ENCODE results near the gene GPRC5C. TPM values are rescaled to one million over a fixed set of nuclear protein-coding genes. Genes with fewer than 3 reads are reported as not detected.
A peak's percentile ranks its signal among the peaks of the same experiment; 100 is the strongest.

Gene GPRC5C
- total RNA-seq, 1 experiment from 2014 or later, result 15.5 TPM

- H2BK12ac ChIP-seq (ENCODE audit: insufficient read length, low read depth, low read length), result no peak overlapping the region
- no peaks in the 10 kb centered on the region for H4K20me1 ChIP-seq (ENCODE audit: control insufficient read depth, insufficient read depth, insufficient read length)
- no peak overlapping the region for H3K9ac ChIP-seq (ENCODE audit: extremely low read depth, insufficient read length, low read length)
- no peak overlapping the region for H3K14ac ChIP-seq (ENCODE audit: insufficient read depth, low read length)
- no peak overlapping the region for H3K23ac ChIP-seq (ENCODE audit: insufficient read length, low read depth, low read length)
- no peak for DNase-seq
- H4K8ac ChIP-seq (replicated peaks; ENCODE audit: insufficient read length, low read depth, low read length), result no peak overlapping the region
- no peaks in the 10 kb centered on the region for H3K79me2 ChIP-seq (ENCODE audit: insufficient read depth, low read length)
- H3K23me2 ChIP-seq (ENCODE audit: insufficient read length, low read depth, low read length, poor library complexity, severe bottlenecking), result peaks cover 6% of the 10 kb centered on the region
- Mint-ChIP-seq H3K4me1 (peaks cover 17 to 39% of the 10 kb centered on the region in 2 experiments), H3K27ac (no peak overlapping the region), H3K36me3 (ENCODE audit: insufficient read depth in 1 of 3, low read depth in 3 of 3) (peaks cover 4 to 20% (median 6%) of the 10 kb centered on the region in 3 experiments; a peak in 6 of 7 replicates), H3K4me3 (no peak overlapping the region), H3K9me3 (peaks cover 4 to 6% of the 10 kb centered on the region in 2 experiments; a peak in 4 of 5 replicates), H3K27me3 (ENCODE audit: low read depth) (peaks cover 42% of the 10 kb centered on the region)
- H3K27me3 ChIP-seq (ENCODE audit: insufficient read depth, low read length), result peaks cover 3% of the 10 kb centered on the region; the same call in 1 of the 2 replicates
- peak; percentile 95 for TF ChIP-seq CTCF (conservative IDR thresholded peaks at IDR 0.05)
- no peak overlapping the region for H2BK120ac ChIP-seq (ENCODE audit: low read depth, low read length, poor library complexity, severe bottlenecking)
- no peak overlapping the region for H2AK5ac ChIP-seq (ENCODE audit: insufficient read length, low read length)
- no peaks in the 10 kb centered on the region for H3K9me3 ChIP-seq (ENCODE audit: control insufficient read depth, low read depth, low read length)
- H3T11ph ChIP-seq (ENCODE audit: low read length), result no peak overlapping the region
- H2AFZ ChIP-seq (ENCODE audit: low read length), result no peak overlapping the region
- H3K56ac ChIP-seq (ENCODE audit: insufficient read length, low read depth, low read length), result no peak overlapping the region
- H3K79me1 ChIP-seq (ENCODE audit: insufficient read depth, low read depth, low read length, poor library complexity, severe bottlenecking), result no peaks in the 10 kb centered on the region
- H4K91ac ChIP-seq (ENCODE audit: insufficient read length, low read depth, low read length), result no peak overlapping the region
- no peak overlapping the region for H3K18ac ChIP-seq (ENCODE audit: insufficient read length, low read depth, low read length)
- WGBS (ENCODE audit: extremely low coverage, insufficient read length, low lambda C conversion rate), result no CpG with 5 or more reads among the region's 3 CpGs
- no peak overlapping the region for H2BK5ac ChIP-seq (ENCODE audit: insufficient read length, low read length)
- no peak overlapping the region for H3K27ac ChIP-seq (ENCODE audit: insufficient read length, low read depth, low read length)
- peaks cover 2% of the 10 kb centered on the region; the same call in 1 of the 2 replicates for H3K4me1 ChIP-seq (ENCODE audit: insufficient read depth, low read length)
- H2BK20ac ChIP-seq (ENCODE audit: low read depth, low read length, poor library complexity, severe bottlenecking), result no peak overlapping the region
- no peak overlapping the region for H4K5ac ChIP-seq (ENCODE audit: insufficient read length, low read depth, low read length)
- H2BK15ac ChIP-seq (ENCODE audit: low read depth, low read length), result no peak overlapping the region
- H3K4me2 ChIP-seq (ENCODE audit: insufficient read depth, insufficient read length, low read length), result no peak overlapping the region
- H3K4ac ChIP-seq (ENCODE audit: low read depth, low read length), result no peak overlapping the region
These were observed 5.8 kb downstream of the GPRC5C start for GRCh38 chr17:74437702-74438101.

Measured in H9 (cell line).